ENCODE results near the gene BAZ2B. TPM values are rescaled to one million over a fixed set of nuclear protein-coding genes. Genes with fewer than 3 reads are reported as not detected.

The BAZ2B gene
- total RNA-seq, 3 donors from 2014 or later (not counting 1 experiment from before 2014, with no cell fraction given): 59.8 to 73.7 (median 68.4) TPM

GRCh38 chr2:159450180-159450579, 166.2 kb downstream of the BAZ2B start:
- no peak for ATAC-seq

GRCh38 chr2:159449504-159450124, 166.7 kb downstream of the BAZ2B start:
- intact Hi-C loops (cut with micrococcal nuclease): no loop called here
- Histone ChIP-seq H3K4me1 (ENCODE audit: control insufficient read depth, insufficient read depth, low read length) (no peaks in the 10 kb centered on the region), H3K4me3 (ENCODE audit: low read length) (no peak overlapping the region), H3K27ac (ENCODE audit: low read length) (no peak overlapping the region), H3K27me3 (ENCODE audit: control insufficient read depth, insufficient read depth, low read length) (no peaks in the 10 kb centered on the region), H3K9me3 (ENCODE audit: control insufficient read depth, insufficient read depth, low read length) (no peaks in the 10 kb centered on the region), H3K36me3 (ENCODE audit: control insufficient read depth, insufficient read depth, low read length) (peaks cover 20% of the 10 kb centered on the region)
- WGBS (ENCODE audit: insufficient coverage): no CpG with 5 or more reads among the region's 1 CpG
- no peak overlapping the region for H3K27ac Mint-ChIP-seq
- H3K4me3 Mint-ChIP-seq: no peak overlapping the region
- ATAC-seq: no peak
- no peak for DNase-seq
- H3K27me3 Mint-ChIP-seq (ENCODE audit: low read depth in 2 of 2): no peaks in the 10 kb centered on the region
- no peak for TF ChIP-seq CTCF (IDR thresholded peaks at IDR 0.05)
- H3K36me3 Mint-ChIP-seq: no peaks in the 10 kb centered on the region
- peaks cover 18% of the 10 kb centered on the region in 2 donors for H3K4me1 Mint-ChIP-seq
- H3K9me3 Mint-ChIP-seq: peaks cover 0 to 2% of the 10 kb centered on the region in 2 donors

More at GRCh38 chr2:159450180-159450579, 166.2 kb downstream of the BAZ2B start:
- intact Hi-C loops (cut with micrococcal nuclease): no loop called here
- Mint-ChIP-seq H3K9me3 (peaks cover 0 to 2% of the 10 kb centered on the region in 2 donors), H3K36me3 (no peaks in the 10 kb centered on the region), H3K27ac (no peak overlapping the region), H3K4me3 (no peak overlapping the region), H3K27me3 (ENCODE audit: low read depth in 2 of 2) (no peaks in the 10 kb centered on the region), H3K4me1 (peaks cover 13 to 14% of the 10 kb centered on the region in 2 donors)
- no peaks in the 10 kb centered on the region for H3K9me3 ChIP-seq (ENCODE audit: control insufficient read depth, insufficient read depth, low read length)
- H3K27ac ChIP-seq (ENCODE audit: low read length): no peak overlapping the region
- peaks cover 17% of the 10 kb centered on the region for H3K36me3 ChIP-seq (ENCODE audit: control insufficient read depth, insufficient read depth, low read length)
- no peaks in the 10 kb centered on the region for H3K4me1 ChIP-seq (ENCODE audit: control insufficient read depth, insufficient read depth, low read length)
- WGBS (ENCODE audit: insufficient coverage): 96% methylated on average over 3 of the region's 3 CpGs
- no peak overlapping the region for H3K4me3 ChIP-seq (ENCODE audit: low read length)
- DNase-seq: no peak
- no peaks in the 10 kb centered on the region for H3K27me3 ChIP-seq (ENCODE audit: control insufficient read depth, insufficient read depth, low read length)
- TF ChIP-seq CTCF (IDR thresholded peaks at IDR 0.05): no peak

- H3K27ac ChIP-seq (ENCODE audit: low read length): no peak overlapping the region
- H3K36me3 Mint-ChIP-seq: peaks cover 6% of the 10 kb centered on the region
- peaks cover 0 to 2% of the 10 kb centered on the region in 2 donors for H3K9me3 Mint-ChIP-seq
- no peak for DNase-seq
- no peak overlapping the region for H3K4me3 ChIP-seq (ENCODE audit: low read length)
- no peaks in the 10 kb centered on the region for H3K27me3 ChIP-seq (ENCODE audit: control insufficient read depth, insufficient read depth, low read length)
- H3K36me3 ChIP-seq (ENCODE audit: control insufficient read depth, insufficient read depth, low read length): peaks cover 36% of the 10 kb centered on the region
- 90% methylated on average over 2 of the region's 2 CpGs for WGBS (ENCODE audit: insufficient coverage)
- no peak for ATAC-seq
- no peaks in the 10 kb centered on the region for H3K27me3 Mint-ChIP-seq (ENCODE audit: low read depth in 2 of 2)
- H3K4me1 ChIP-seq (ENCODE audit: control insufficient read depth, insufficient read depth, low read length): no peaks in the 10 kb centered on the region
- intact Hi-C loops (cut with micrococcal nuclease): no loop called here
- no peak overlapping the region for H3K4me3 Mint-ChIP-seq
- no peak for TF ChIP-seq CTCF (IDR thresholded peaks at IDR 0.05)
- H3K4me1 Mint-ChIP-seq: peaks cover 14 to 15% of the 10 kb centered on the region in 2 donors
- H3K27ac Mint-ChIP-seq: no peak overlapping the region
- no peaks in the 10 kb centered on the region for H3K9me3 ChIP-seq (ENCODE audit: control insufficient read depth, insufficient read depth, low read length)
Measured at GRCh38 chr2:159446817-159447216, 169.5 kb downstream of the BAZ2B start.

- Mint-ChIP-seq H3K36me3 (peaks cover 6% of the 10 kb centered on the region), H3K4me3 (no peak overlapping the region), H3K27me3 (ENCODE audit: low read depth in 2 of 2) (no peaks in the 10 kb centered on the region), H3K9me3 (peaks cover 0 to 2% of the 10 kb centered on the region in 2 donors), H3K4me1 (peaks cover 14 to 15% of the 10 kb centered on the region in 2 donors), H3K27ac (no peak overlapping the region)
- no peaks in the 10 kb centered on the region for H3K9me3 ChIP-seq (ENCODE audit: control insufficient read depth, insufficient read depth, low read length)
- DNase-seq: no peak
- H3K27me3 ChIP-seq (ENCODE audit: control insufficient read depth, insufficient read depth, low read length): no peaks in the 10 kb centered on the region
- intact Hi-C loops (cut with micrococcal nuclease): no loop called here
- no peak overlapping the region for H3K27ac ChIP-seq (ENCODE audit: low read length)
- peaks cover 37% of the 10 kb centered on the region for H3K36me3 ChIP-seq (ENCODE audit: control insufficient read depth, insufficient read depth, low read length)
- 100% methylated on average over 1 of the region's 2 CpGs for WGBS (ENCODE audit: insufficient coverage)
- H3K4me1 ChIP-seq (ENCODE audit: control insufficient read depth, insufficient read depth, low read length): no peaks in the 10 kb centered on the region
- ATAC-seq: no peak
- no peak for TF ChIP-seq CTCF (IDR thresholded peaks at IDR 0.05)
- H3K4me3 ChIP-seq (ENCODE audit: low read length): no peak overlapping the region
Measured at GRCh38 chr2:159446201-159446600, 170.1 kb downstream of the BAZ2B start.

All from natural killer cell (primary cell).